Measurements from ENCODE around the gene NT5DC3. TPM values are rescaled to one million over a fixed set of nuclear protein-coding genes. Genes with fewer than 3 reads are reported as not detected.

The NT5DC3 gene
- total RNA-seq, 4 donors from 2014 or later: 4.7 to 32.2 (median 5.8) TPM

DNA sequence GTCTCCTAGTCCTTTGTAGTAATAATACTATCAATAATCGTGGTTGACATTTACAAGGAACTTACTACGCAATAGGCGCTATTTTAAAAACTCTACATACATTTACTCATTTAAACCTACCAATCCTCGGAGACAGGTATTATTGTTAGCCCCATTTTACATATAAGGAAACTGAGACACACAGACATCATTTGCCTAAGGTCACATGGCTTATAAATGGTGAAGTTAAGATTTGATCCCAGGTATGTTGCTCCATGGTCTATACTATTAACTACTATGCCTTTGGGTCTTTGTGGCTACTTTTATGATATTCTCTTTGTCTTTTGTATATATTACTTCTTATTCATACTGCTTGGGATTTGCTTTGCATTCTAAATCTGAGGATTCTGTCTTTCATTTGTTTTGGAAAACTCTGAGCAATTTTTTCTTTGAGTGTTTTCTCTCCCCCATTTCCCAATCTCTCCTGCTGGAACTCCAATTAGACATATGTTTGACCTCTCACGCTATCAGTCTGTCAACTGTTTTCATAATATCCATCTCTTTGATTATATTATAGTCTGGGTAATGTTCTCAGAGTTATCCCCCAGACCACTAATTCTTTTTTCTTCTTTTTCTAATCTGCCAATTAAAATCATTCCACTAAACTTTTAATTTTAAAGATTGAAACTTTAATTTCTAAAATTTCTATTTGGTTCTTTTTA lies 10.9 kb downstream of the NT5DC3 start:
- H3K27me3 ChIP-seq: no peaks in the 10 kb centered on the region
- no peaks in the 10 kb centered on the region for H3K36me3 ChIP-seq
- TF ChIP-seq, protein P1, sequence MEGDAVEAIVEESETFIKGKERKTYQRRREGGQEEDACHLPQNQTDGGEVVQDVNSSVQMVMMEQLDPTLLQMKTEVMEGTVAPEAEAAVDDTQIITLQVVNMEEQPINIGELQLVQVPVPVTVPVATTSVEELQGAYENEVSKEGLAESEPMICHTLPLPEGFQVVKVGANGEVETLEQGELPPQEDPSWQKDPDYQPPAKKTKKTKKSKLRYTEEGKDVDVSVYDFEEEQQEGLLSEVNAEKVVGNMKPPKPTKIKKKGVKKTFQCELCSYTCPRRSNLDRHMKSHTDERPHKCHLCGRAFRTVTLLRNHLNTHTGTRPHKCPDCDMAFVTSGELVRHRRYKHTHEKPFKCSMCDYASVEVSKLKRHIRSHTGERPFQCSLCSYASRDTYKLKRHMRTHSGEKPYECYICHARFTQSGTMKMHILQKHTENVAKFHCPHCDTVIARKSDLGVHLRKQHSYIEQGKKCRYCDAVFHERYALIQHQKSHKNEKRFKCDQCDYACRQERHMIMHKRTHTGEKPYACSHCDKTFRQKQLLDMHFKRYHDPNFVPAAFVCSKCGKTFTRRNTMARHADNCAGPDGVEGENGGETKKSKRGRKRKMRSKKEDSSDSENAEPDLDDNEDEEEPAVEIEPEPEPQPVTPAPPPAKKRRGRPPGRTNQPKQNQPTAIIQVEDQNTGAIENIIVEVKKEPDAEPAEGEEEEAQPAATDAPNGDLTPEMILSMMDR (IDR thresholded peaks at IDR 0.05): no peak
- TF ChIP-seq POLR2A (IDR thresholded peaks at IDR 0.05): no peak
- H3K4me1 ChIP-seq: peaks cover 0 to 27% (median 0%) of the 10 kb centered on the region in 3 donors
- H3K27ac ChIP-seq: no peak overlapping the region
- H3K9me3 ChIP-seq: no peaks in the 10 kb centered on the region
- H3K4me3 ChIP-seq: no peak overlapping the region
- WGBS, 2 donors: 92 to 97% methylated on average over 5 of the region's 5 CpGs
- no peak for DNase-seq
- intact Hi-C loops (cut with DNase I): no loop called here

DNA sequence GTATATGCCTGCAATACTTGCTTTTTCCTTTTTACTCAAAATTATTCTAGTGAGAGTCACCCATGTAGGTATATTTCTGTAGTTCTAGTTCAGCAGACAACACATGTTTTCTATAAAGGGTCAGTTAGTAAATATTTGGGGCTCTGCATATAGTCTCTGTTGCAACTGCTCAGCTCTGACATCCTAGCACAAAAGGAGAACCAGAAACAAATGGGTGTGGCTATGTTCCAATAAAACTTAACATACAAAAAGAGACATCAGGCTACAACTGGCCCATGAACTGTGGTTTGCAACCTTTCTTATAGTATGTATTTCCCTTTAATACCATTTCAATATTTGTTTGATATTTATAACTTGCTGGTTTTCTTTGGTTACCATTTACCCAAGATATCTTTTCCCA lies 11.9 kb downstream of the NT5DC3 start:
- intact Hi-C loops (cut with DNase I): no loop called here
- no peak overlapping the region for H3K27ac ChIP-seq
- H3K36me3 ChIP-seq: no peaks in the 10 kb centered on the region
- no peak overlapping the region for H3K4me3 ChIP-seq
- no peaks in the 10 kb centered on the region for H3K27me3 ChIP-seq
- TF ChIP-seq, protein P1 (IDR thresholded peaks at IDR 0.05): no peak
- no peak for TF ChIP-seq POLR2A (IDR thresholded peaks at IDR 0.05)
- H3K9me3 ChIP-seq: no peaks in the 10 kb centered on the region
- no peak for DNase-seq
- peaks cover 0 to 23% (median 0%) of the 10 kb centered on the region in 3 donors for H3K4me1 ChIP-seq

DNA sequence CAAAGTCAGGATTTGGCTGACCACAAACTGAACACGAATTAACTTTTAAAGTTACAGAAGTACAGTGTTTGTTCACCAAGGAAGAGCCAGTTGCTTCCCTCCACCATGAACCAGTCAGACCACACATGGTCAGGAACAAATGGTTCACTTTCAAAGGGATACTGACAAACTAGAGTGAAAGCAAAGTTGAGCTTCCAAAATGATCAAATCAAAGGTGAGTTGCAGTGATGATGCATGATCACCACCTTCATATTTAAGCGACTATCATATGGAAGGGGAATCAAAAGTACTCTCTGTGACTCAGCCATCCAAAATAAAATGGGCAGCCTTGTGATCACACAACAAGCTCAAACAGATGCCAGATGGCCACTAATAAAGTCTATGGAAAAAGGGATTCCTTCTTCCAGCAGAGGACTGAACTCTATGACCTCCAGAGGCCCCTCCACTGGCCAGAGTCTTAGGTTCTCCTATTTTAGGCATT lies 13.1 kb downstream of the NT5DC3 start:
- no peak overlapping the region for H3K27ac ChIP-seq
- no peak overlapping the region for H3K4me3 ChIP-seq
- H3K4me1 ChIP-seq: peaks cover 0 to 12% (median 0%) of the 10 kb centered on the region in 3 donors
- TF ChIP-seq, protein P1 (IDR thresholded peaks at IDR 0.05): no peak
- TF ChIP-seq POLR2A (IDR thresholded peaks at IDR 0.05): no peak
- H3K27me3 ChIP-seq: no peaks in the 10 kb centered on the region
- WGBS, 2 donors: 36 to 55% methylated on average over 2 of the region's 2 CpGs
- no peaks in the 10 kb centered on the region for H3K36me3 ChIP-seq
- H3K9me3 ChIP-seq: no peaks in the 10 kb centered on the region
- DNase-seq: no peak
- intact Hi-C loops (cut with DNase I): no loop called here

DNA sequence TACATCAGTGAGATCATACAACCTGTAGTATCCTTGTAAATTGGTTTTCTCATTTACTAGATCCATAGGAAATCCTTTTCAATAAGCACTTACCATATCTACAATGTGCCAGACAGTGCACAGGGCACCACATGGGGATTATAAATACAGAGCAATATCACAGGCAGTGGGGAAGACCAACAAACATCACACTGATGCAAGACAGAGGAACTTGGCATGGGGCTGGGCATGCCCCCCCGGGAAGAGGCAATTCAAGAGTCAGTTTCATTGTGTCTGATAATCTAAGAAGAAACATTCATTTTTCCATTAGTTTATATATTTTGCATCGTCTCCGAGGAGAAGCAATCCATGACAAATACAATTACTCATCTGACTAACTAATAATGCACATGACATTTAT lies 16.2 kb downstream of the NT5DC3 start:
- no peak overlapping the region for H3K4me3 ChIP-seq
- H3K9me3 ChIP-seq: no peaks in the 10 kb centered on the region
- no peak for DNase-seq
- TF ChIP-seq POLR2A (IDR thresholded peaks at IDR 0.05): no peak
- TF ChIP-seq, protein P1 (IDR thresholded peaks at IDR 0.05): no peak
- H3K27me3 ChIP-seq: no peaks in the 10 kb centered on the region
- H3K36me3 ChIP-seq: peaks cover 0 to 9% (median 0%) of the 10 kb centered on the region in 3 donors
- peaks cover 0 to 6% (median 0%) of the 10 kb centered on the region in 3 donors for H3K4me1 ChIP-seq
- no peak overlapping the region for H3K27ac ChIP-seq
- intact Hi-C loops (cut with DNase I): no loop called here
- 51 to 55% methylated on average over 3 of the region's 3 CpGs for WGBS, 2 donors

DNA sequence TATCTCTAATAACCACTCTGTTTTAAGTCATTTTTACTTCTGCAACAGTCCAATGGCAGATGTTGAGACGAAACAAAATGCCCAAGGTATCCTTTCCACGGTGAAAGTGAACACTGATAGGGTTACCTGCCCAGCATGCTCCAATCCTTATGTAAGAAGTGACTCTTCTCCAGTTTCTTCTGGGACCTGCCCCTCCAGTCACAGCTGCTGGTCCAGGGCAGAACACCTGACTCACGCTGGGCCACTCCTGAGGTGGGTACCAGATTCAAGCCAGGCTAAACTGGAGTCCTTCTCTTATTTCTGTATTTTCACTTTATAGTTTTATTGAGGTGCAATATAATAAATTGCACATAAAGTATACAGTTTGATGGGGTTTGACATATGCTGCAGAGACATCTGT lies 16.7 kb downstream of the NT5DC3 start:
- Histone ChIP-seq H3K4me1 (peaks cover 0 to 6% (median 0%) of the 10 kb centered on the region in 3 donors), H3K36me3 (peaks cover 0 to 9% (median 0%) of the 10 kb centered on the region in 3 donors), H3K4me3 (no peak overlapping the region), H3K27me3 (no peaks in the 10 kb centered on the region), H3K9me3 (no peaks in the 10 kb centered on the region), H3K27ac (no peak overlapping the region)
- no peak for DNase-seq
- intact Hi-C loops (cut with DNase I): no loop called here
- TF ChIP-seq POLR2A (IDR thresholded peaks at IDR 0.05): no peak
- TF ChIP-seq, protein P1 (IDR thresholded peaks at IDR 0.05): no peak
- WGBS, 2 donors: 91 to 93% methylated on average over 3 of the region's 3 CpGs
